NT2/D1 (cell line): Measurements from ENCODE around the gene CACFD1.

Experiments
- SUZ12 ChIP-seq: IDR thresholded peaks from 2 replicates; pipeline ENCODE4 v1.6.1; 2011; ENCODE audit not compliant: insufficient read length, insufficient read depth; ENCODE audit errors: extremely low read depth
- YY1 ChIP-seq: IDR thresholded peaks from 2 replicates; pipeline ENCODE4 v1.6.1; 2011; ENCODE audit not compliant: insufficient read length, insufficient read depth

DNA sequence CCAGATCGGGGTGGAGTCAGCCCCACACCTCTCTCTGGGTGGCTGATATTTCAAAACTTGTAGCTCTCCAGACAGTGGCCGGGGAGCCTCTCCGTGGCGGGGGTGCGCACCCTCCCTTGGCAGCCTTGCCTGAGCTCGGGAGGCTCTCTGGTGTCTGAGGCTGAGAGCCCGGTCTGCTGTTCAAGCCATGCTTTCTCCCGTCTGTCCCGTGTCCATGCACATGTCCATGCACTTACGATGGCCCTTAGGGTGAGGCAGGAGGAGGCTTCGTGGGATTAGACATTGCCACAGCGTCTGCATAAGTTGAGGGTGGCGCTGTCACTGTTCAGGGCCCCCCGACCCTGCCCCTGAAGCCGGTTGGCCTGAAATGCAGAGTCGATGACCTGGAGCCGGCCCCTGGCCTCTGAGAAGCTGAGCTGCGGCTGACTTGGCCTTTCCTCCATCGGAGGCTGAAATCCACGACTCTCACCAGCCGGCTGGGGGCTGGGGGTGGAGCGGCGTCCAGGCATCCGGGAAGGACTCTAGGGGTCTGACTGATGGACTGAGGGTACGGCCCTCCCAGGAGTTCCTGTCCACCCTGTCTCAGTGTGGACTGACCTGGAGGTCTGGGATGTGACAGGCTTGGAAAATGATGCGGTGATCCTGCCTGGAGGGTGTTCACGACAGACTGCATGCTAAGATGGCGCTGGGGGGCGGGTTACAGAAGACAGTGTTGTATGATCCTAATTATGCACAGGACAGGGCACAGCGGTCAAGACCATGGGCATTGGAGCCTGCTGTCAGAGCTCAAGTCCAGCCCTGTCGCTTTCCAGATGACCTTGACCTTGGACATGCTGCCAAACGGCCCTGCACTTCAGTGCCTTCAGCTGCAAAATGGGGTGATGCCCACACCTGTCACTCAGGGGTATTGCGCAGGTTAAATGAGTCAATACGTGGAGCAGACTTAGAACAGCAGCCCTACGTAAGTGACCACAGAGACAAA is 37.4 kb downstream of the CACFD1 start:
- no peak for TF ChIP-seq YY1
- no peak for TF ChIP-seq SUZ12
